Measurements from ENCODE around the gene MCM3AP.

The MCM3AP gene

DNA sequence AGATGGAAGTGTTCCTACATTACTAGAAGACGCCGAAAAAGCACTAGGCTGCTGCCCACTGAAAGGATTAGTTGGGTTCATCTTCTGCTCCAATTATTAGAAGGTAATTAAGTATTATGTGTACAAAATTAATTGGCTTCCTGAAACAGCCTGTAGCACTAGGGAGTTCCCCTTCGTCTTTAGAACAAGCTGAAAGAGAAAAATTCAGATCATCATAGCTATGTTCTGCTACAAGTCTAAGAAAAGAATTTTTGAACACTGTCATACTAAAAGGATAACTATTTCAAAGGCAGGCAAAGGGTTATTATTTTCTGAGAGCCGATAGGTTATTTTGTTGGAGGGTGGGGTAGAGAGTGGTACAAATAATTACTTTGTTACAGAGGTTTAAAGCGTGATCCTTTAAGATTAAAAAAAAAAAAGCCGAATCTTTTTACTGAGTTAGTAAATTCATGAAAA, at the start of gene MCM3AP:
MCM3AP (minus strand) TSS at position 406 of the 456 bp plus-strand sequence; CDS start at position 81, 325 bp downstream.
- DNase-seq (ENCODE audit: low read depth in 4 of 4, low spot score in 1 of 4): no peak

GRCh38 chr21:46334351-46335140, 49.1 kb upstream of the MCM3AP start:
- no peak for DNase-seq (ENCODE audit: low read depth in 4 of 4, low spot score in 1 of 4)

- no peak for DNase-seq (ENCODE audit: low read depth in 4 of 4, low spot score in 1 of 4)
Observed at GRCh38 chr21:46329796-46330195, 44.4 kb upstream of the MCM3AP start.

- no peak for DNase-seq (ENCODE audit: low read depth in 4 of 4, low spot score in 1 of 4)
Observed at GRCh38 chr21:46328151-46328550, 42.7 kb upstream of the MCM3AP start.

GRCh38 chr21:46327711-46328110, 42.3 kb upstream of the MCM3AP start:
- no peak for DNase-seq (ENCODE audit: low read depth in 4 of 4, low spot score in 1 of 4)

DNA sequence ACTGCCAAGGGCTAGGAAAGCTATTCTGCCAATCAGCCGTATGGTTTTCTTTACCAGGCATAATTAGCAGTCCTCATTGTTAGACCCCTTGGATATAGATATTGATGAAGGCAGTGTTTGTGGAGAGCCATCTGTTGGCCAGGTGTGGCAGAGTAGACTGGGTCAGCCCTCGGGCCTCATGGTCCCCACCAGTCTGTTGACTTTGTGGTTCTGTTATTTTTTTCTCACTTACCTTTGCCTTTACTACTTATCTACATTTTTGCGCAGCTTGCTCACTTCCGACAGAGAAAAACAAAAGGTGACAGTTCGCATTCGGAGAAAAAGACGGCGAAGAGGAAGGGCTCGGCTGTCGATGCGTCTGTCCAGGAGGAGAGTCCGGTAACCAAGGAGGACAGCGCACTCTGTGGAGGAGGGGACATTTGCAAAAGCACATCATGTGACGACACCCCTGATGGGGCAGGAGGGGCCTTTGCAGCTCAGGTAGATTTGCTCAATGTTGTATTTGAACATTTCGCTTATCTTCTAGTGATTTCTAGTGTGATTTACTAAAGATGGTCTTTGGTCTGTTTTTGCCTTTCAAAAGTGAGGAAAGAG, 40.8 kb upstream of the MCM3AP start:
- no peak for DNase-seq (ENCODE audit: low read depth in 4 of 4, low spot score in 1 of 4)

GRCh38 chr21:46325073-46325912, 39.9 kb upstream of the MCM3AP start:
- DNase-seq (ENCODE audit: low read depth in 4 of 4, low spot score in 1 of 4): peak in 2 of 4 experiments; percentile 18 to 40

- DNase-seq (ENCODE audit: low read depth in 4 of 4, low spot score in 1 of 4): peak; percentile 69 to 90 (median 80)
Observed at GRCh38 chr21:46324390-46325072, 39.1 kb upstream of the MCM3AP start.

DNA sequence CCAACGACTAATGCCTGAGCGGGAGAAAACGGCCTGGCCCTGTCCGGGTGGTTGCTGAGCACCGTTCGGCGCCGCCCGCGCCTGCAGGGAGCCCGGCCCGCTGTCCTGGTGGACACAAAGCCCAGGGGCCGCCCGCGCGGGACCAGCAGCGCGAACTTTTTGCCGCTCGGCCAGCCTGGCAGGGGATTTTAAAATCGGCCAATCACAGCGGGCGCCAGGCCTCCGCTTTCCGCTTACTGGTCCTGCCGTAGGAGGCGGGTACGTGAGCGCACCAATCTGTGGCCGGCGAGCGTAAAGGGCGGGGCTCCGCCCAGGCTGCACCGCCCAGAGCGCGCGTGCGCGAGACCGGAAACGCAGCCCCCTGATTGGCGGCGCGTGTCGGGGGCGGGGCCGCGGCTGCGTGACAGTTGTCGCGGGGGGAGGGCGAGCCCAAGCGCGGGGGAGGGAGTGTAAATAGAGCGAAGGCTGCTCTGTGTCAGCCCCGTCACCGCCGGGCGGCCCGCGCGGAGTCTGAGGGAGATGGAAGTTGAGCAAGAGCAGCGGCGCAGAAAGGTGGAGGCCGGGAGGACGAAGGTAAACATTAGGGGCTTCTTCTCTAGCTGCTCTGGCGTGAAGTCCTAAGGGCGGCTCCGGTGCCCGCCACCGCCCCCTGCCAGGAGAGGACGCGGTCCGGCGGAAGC, 38.4 kb upstream of the MCM3AP start, which contains the start of the genes C21orf58 and PCNT:
C21orf58 (minus strand) TSS at position 161 of the 680 bp plus-strand sequence. CDS start 1,132 bp downstream, outside the sequence.
PCNT (plus strand) TSS at position 447 of the 680 bp plus-strand sequence; CDS start at position 520, 73 bp downstream.
- peak; percentile 84 to 95 (median 94) for DNase-seq (ENCODE audit: low read depth in 4 of 4, low spot score in 1 of 4)

DNA sequence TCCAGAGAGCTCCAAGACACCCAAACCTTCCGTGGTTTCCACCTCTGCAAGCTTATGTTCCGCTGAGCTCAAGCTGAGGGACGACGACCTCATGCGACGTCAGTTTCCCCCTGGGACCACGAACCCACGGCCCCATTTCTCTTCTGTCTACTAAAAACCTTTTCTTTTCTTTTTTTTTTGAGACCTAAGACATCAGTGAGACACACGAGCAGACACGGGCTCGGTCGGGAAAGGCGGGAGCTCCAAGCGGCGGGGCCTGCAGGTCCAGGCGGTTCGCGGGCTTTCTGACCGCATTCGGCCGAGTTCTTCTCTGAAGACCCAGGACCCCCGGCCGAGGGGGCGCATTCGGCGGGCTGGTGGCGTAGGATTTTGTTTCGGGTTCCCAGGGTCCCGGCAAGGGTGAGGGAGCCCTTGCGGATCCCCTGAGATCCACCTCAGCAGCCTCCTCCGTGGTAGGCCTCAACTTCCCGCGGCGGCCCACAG, 37.9 kb upstream of the MCM3AP start:
- DNase-seq (ENCODE audit: low read depth in 4 of 4, low spot score in 1 of 4): no peak

GRCh38 chr21:46322351-46323226, 37.2 kb upstream of the MCM3AP start:
- peak in 1 of 4 experiments; percentile 4 for DNase-seq (ENCODE audit: low read depth in 4 of 4, low spot score in 1 of 4)

DNA sequence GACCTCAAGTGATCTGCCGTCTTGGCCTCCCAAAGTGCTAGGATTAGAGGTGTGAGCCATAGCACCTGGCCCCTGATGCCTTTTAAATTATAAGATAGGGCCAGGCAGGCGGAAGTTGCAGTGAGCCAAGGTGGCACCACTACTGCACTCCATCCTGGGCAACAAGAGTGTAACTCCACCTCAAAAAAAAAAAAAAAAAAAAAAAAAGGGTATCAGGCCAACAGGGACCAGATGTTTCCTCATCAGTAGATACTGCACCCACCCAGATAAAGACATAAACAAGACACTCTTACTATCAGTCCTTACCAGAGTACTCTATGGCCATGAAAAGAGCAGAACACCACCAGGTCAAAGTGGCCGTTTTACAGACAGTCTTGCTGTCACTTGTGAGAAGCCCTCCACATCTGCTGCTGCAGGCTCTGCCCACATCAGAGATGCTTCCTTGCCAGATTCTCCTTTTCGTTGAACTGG, 35.0 kb upstream of the MCM3AP start:
- DNase-seq (ENCODE audit: low read depth in 4 of 4, low spot score in 1 of 4): no peak

GRCh38 chr21:46319186-46319585, 33.8 kb upstream of the MCM3AP start:
- no peak for DNase-seq (ENCODE audit: low read depth in 4 of 4, low spot score in 1 of 4)

GRCh38 chr21:46318464-46318845, 33.0 kb upstream of the MCM3AP start:
- DNase-seq (ENCODE audit: low read depth in 4 of 4, low spot score in 1 of 4): no peak

GRCh38 chr21:46317710-46318463, 32.5 kb upstream of the MCM3AP start:
- DNase-seq (ENCODE audit: low read depth in 4 of 4, low spot score in 1 of 4): no peak

DNA sequence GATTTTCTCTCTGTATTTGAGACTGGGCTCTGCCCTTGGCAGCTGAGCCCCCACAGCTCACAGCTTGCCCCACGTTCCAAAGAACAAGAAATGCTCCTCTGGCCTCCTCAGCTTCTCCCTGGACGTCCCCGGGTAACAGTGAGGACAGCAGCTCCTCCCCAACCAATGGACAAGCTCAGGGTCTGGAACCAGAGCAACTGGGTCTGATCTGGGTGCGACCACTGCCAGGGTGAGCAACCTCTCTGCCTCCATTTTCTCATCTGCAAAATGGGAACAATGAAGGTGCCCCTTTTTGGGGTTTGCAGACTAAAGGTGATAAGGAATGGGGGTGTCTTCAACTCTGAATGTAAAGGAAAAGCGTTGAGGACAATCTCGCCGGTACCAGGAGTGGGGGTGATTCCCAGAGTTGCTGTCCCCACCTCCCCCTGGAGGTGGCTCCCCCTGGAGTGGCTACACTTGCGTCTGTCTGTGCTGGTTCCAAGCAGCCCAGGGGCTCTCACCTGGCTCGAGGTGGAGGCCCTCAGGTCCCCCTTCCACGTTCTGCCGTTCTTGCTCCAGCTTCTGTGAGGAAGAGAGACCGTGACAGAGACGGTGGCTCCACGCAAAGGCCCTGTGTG, 31.4 kb upstream of the MCM3AP start:
- no peak for DNase-seq (ENCODE audit: low read depth in 4 of 4, low spot score in 1 of 4)

GRCh38 chr21:46314441-46315020, 29.1 kb upstream of the MCM3AP start:
- no peak for DNase-seq (ENCODE audit: low read depth in 4 of 4, low spot score in 1 of 4)
